Heart right ventricle (tissue), 16 donors: ENCODE measurements around the gene DST. TPM values are rescaled to one million over a fixed set of nuclear protein-coding genes. Genes with fewer than 3 reads are reported as not detected.

ENCODE experiments used
- ATAC-seq, 8 donors: fragments of 200-7000 bp; cut with Tn5 transposase; one replicate each; pipeline ENCODE4 v1.9.1; 2020; ENCODE audit warnings: mild to moderate bottlenecking in 8 of 8, moderate library complexity in 8 of 8, moderate number of reproducible peaks in 1 of 8
- DNase-seq, 2 donors: peaks; one replicate each; pipeline ENCODE4 v3.0.0-alpha.2; 2020
- H3K27ac ChIP-seq, 10 donors: fragments of 200-600 bp; sonication (generic) in 2 of 10; one replicate each; pipeline versions ENCODE4 v1.5.0 to v1.8.0; 2020 to 2022; ENCODE audit warnings: mild to moderate bottlenecking in 3 of 10
- H3K27me3 ChIP-seq, 7 donors: fragments of 200-600 bp; one replicate each; pipeline ENCODE4 v1.8.0; 2021 to 2022; ENCODE audit warnings: mild to moderate bottlenecking in 2 of 7
- H3K36me3 ChIP-seq, 9 donors: fragments of 200-600 bp; sonication (generic) in 1 of 9; one replicate each; pipeline versions ENCODE4 v1.5.0 to v1.8.0; 2020 to 2022; ENCODE audit warnings: mild to moderate bottlenecking in 2 of 9
- H3K4me1 ChIP-seq, 9 donors: fragments of 200-600 bp; sonication (generic) in 1 of 9; one replicate each; pipeline versions ENCODE4 v1.5.0 to v1.8.0; 2020 to 2022; ENCODE audit warnings: mild to moderate bottlenecking in 4 of 9
- H3K4me3 ChIP-seq, 10 donors: fragments of 200-600 bp; sonication (generic) in 2 of 10; one replicate each; pipeline versions ENCODE4 v1.5.0 to v1.8.0; 2020 to 2022; ENCODE audit warnings: mild to moderate bottlenecking in 7 of 10, moderate library complexity in 2 of 10
- H3K9me3 ChIP-seq, 11 donors: fragments of 200-600 bp in 10 of 11; sonication (generic) in 2 of 11; one replicate each; pipeline versions ENCODE4 v1.5.0 to v1.8.0; 2013 to 2022; ENCODE audit warnings: mild to moderate bottlenecking in 2 of 11, control low read depth in 1 of 11, moderate library complexity in 1 of 11
- CTCF ChIP-seq, 9 donors: fragments of 200-600 bp; sonication (generic) in 2 of 9; IDR thresholded peaks; one replicate each; pipeline versions ENCODE4 v1.5.0 to v1.8.0; 2021 to 2022; ENCODE audit warnings: antibody characterized with exemption in 9 of 9, mild to moderate bottlenecking in 5 of 9, moderate library complexity in 1 of 9
- WGBS, 2 donors: extraction: QIAGEN DNeasy Blood & Tissue Kit; methylation state at CpG; one replicate each; pipeline ENCODE4 v1.1.7; 2013; ENCODE audit warnings: inconsistent platforms in 1 of 2; 5-methylcytosine and 5-hydroxymethylcytosine counted together
- intact Hi-C, 10 donors: fragments of 100-400 bp; cut with DNase I; formaldehyde crosslinking; loops; one replicate each; pipeline versions ENCODE4 v1.11.1 to v1.14.2; 2022
- polyA plus RNA-seq, 2 donors: library from polyadenylated mRNA; stranded (reverse); fragments of 200-250 nt; gene quantifications; one replicate each; pipeline ENCODE4 v1.2.3, GENCODE V29; 2013
- total RNA-seq, 10 donors: library from RNA; stranded (reverse); fragmentation: NEBNext Ultra II Directional in 3 of 10; extraction: Animal tissue kit (Norgen Biotek cat#: 25700) in 3 of 10; gene quantifications; one replicate each; pipeline versions ENCODE4 v1.2.1 to v1.2.4, GENCODE V29; 2021 to 2023
- donor health status: Arrhythmogenic right ventricular cardiomyopathy.
- donor health status: ischemic (EF 13 %, LVEDD 7.1; RV severe dilation, severe dysfunction).
- donor health status: healthy with polysubstance abuse.
- donor health status: DM: no; HTN: yes; CAD: no.
- donor health status: DM: no; HTN: no; CAD: no.
- donor health status: ischemic (EF 25% LVEDD 6.9; RV normal size, moderate dysfunction).
- donor health status: ischemic (EF 25% LVEDD 5.7; RV mildly dilated, moderate dysfunction).
- donor health status: healthy.
- donor health status: DM: yes; HTN: yes; CAD: no.
- donor health status: Ischemic cardiomyopathy.
- donor health status: ischemic (EF 35%, LVEDD 5.7; RV mildly dilated, moderate dysfunction).
- donor health status: nonischemic (EF 11% LVEDD 7.7; RV severe dilation, severe dysfunction).
- donor health status: DM: yes; HTN: yes; CAD: no.
- donor health status: PGD.
- donor health status: ischemic (EF 29% LVEDD 5.4; RV normal size, mild dysfunction).
- donor health status: nonischemic (EF 23%, LVEDD 6.1; RV moderate dilation, normal function).

Gene DST
- total and polyA plus RNA-seq, 12 donors = 103 to 619 (median 433) TPM

GRCh38 chr6:56536536-56536935 is 106.2 kb downstream of the DST start:
- Histone ChIP-seq H3K27me3 (no peaks in the 10 kb centered on the region), H3K9me3 (no peaks in the 10 kb centered on the region), H3K4me1 (peaks cover 2 to 82% (median 56%) of the 10 kb centered on the region in 9 donors), H3K36me3 (peaks cover 0 to 53% (median 26%) of the 10 kb centered on the region in 9 donors), H3K4me3 (no peak overlapping the region), H3K27ac (no peak overlapping the region)
- TF ChIP-seq CTCF (IDR thresholded peaks at IDR 0.05) = no peak
- DNase-seq (no peak), ATAC-seq (no peak)
- intact Hi-C loops = no loop called here
- 82 to 85% methylated on average over 2 of the region's 2 CpGs for WGBS, 2 donors

GRCh38 chr6:56535626-56536025 is 107.1 kb downstream of the DST start:
- Histone ChIP-seq H3K4me3 (no peak overlapping the region), H3K36me3 (peaks cover 0 to 62% (median 35%) of the 10 kb centered on the region in 9 donors), H3K4me1 (peaks cover 2 to 73% (median 47%) of the 10 kb centered on the region in 9 donors), H3K27ac (no peak overlapping the region), H3K9me3 (no peaks in the 10 kb centered on the region), H3K27me3 (no peaks in the 10 kb centered on the region)
- TF ChIP-seq CTCF (IDR thresholded peaks at IDR 0.05) = no peak
- intact Hi-C loops = no loop called here
- no peak for ATAC-seq
- no peak for DNase-seq

GRCh38 chr6:56534680-56535419 is 107.8 kb downstream of the DST start:
- Histone ChIP-seq H3K27ac (no peak overlapping the region), H3K27me3 (no peaks in the 10 kb centered on the region), H3K9me3 (no peaks in the 10 kb centered on the region), H3K4me1 (peaks cover 2 to 66% (median 39%) of the 10 kb centered on the region in 9 donors), H3K4me3 (no peak overlapping the region), H3K36me3 (peaks cover 0 to 70% (median 41%) of the 10 kb centered on the region in 9 donors)
- WGBS, 2 donors = 93 to 94% methylated on average over 8 of the region's 8 CpGs
- no peak for TF ChIP-seq CTCF (IDR thresholded peaks at IDR 0.05)
- DNase-seq (no peak), ATAC-seq (no peak)
- intact Hi-C loops = no loop called here

- Histone ChIP-seq H3K27ac (peak overlapping the region in 1 of 10 donors; percentile 13), H3K4me1 (peaks cover under 1 to 63% (median 28%) of the 10 kb centered on the region in 9 donors), H3K4me3 (no peak overlapping the region), H3K9me3 (no peaks in the 10 kb centered on the region), H3K27me3 (no peaks in the 10 kb centered on the region), H3K36me3 (peaks cover 0 to 88% (median 54%) of the 10 kb centered on the region in 9 donors)
- intact Hi-C loops = no loop called here
- TF ChIP-seq CTCF (IDR thresholded peaks at IDR 0.05) = no peak
- no peak for DNase-seq
- ATAC-seq = no peak
- WGBS, 2 donors = 77 to 79% methylated on average over 5 of the region's 5 CpGs
These were observed 109.7 kb downstream of the DST start for GRCh38 chr6:56532766-56533551.
